ENCODE results near the gene DDX47.

- TF ChIP-seq CTCF (IDR thresholded peaks at IDR 0.05) = no peak
- no peak for TF ChIP-seq POLR2AphosphoS5 (IDR thresholded peaks at IDR 0.05; ENCODE audit: low read depth, low read length)
- TF ChIP-seq, protein P1, sequence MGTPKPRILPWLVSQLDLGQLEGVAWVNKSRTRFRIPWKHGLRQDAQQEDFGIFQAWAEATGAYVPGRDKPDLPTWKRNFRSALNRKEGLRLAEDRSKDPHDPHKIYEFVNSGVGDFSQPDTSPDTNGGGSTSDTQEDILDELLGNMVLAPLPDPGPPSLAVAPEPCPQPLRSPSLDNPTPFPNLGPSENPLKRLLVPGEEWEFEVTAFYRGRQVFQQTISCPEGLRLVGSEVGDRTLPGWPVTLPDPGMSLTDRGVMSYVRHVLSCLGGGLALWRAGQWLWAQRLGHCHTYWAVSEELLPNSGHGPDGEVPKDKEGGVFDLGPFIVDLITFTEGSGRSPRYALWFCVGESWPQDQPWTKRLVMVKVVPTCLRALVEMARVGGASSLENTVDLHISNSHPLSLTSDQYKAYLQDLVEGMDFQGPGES (IDR thresholded peaks at IDR 0.05; ENCODE audit: low read depth, low read length) = no peak
- TF ChIP-seq TAF1 (IDR thresholded peaks at IDR 0.05; ENCODE audit: borderline replicate concordance, low read depth, low read length) = no peak
- no peak for TF ChIP-seq MAX (IDR thresholded peaks at IDR 0.05; ENCODE audit: low read depth)
- TF ChIP-seq YY1 (IDR thresholded peaks at IDR 0.05; ENCODE audit: low read depth) = no peak
- TF ChIP-seq RFX5 (IDR thresholded peaks at IDR 0.05; ENCODE audit: low read length) = no peak
- TF ChIP-seq SIN3A (IDR thresholded peaks at IDR 0.05; ENCODE audit: borderline replicate concordance, low read depth, low read length) = no peak
- no peak for TF ChIP-seq GABPA (IDR thresholded peaks at IDR 0.05; ENCODE audit: low read depth)
- no peak for TF ChIP-seq SMC3 (IDR thresholded peaks at IDR 0.05; ENCODE audit: low read depth, low read length)
Observed at GRCh38 chr12:12804011-12804410, 9.1 kb upstream of the DDX47 start.
